Transverse colon (tissue), 3 donors: Measurements from ENCODE around the gene PSTPIP1.

Source experiments
- EP300 ChIP-seq: sonication (generic); formaldehyde crosslinking; IDR thresholded peaks from one replicate; pipeline ENCODE4 v1.6.1; 2017; ENCODE audit warnings: antibody characterized with exemption, low read depth
- POLR2AphosphoS5 ChIP-seq, 3 donors: sonication (generic); formaldehyde crosslinking; IDR thresholded peaks; one replicate each; pipeline ENCODE4 v1.6.1; 2016; ENCODE audit warnings: antibody characterized with exemption in 3 of 3

GRCh38 chr15:77004189-77004588 is 9.3 kb downstream of the PSTPIP1 start:
- no peak for TF ChIP-seq EP300
- TF ChIP-seq POLR2AphosphoS5 (IDR thresholded peaks at IDR 0.05), result peak in 2 of 3 donors; percentile 39 to 69
